8988T (cell line): ENCODE results near the gene CD300A.

ENCODE experiments used
- DNase-seq: peaks from one replicate; pipeline ENCODE4 v3.0.0; 2011

CD300A gene

GRCh38 chr17:74441537-74441936 lies 24.9 kb upstream of the CD300A start:
- no peak for DNase-seq

GRCh38 chr17:74442291-74442669 lies 24.2 kb upstream of the CD300A start:
- DNase-seq, result no peak

GRCh38 chr17:74442670-74443515 lies 23.5 kb upstream of the CD300A start:
- DNase-seq, result no peak

GRCh38 chr17:74443516-74444296 lies 22.7 kb upstream of the CD300A start:
- no peak for DNase-seq

- DNase-seq, result no peak
Observed at GRCh38 chr17:74444406-74444805, 22.0 kb upstream of the CD300A start.

- DNase-seq, result no peak
Observed at GRCh38 chr17:74445158-74445557, 21.3 kb upstream of the CD300A start.

GRCh38 chr17:74446551-74447500 lies 19.6 kb upstream of the CD300A start:
- DNase-seq, result no peak

- DNase-seq, result no peak
Observed at GRCh38 chr17:74447628-74448159, 18.7 kb upstream of the CD300A start.

GRCh38 chr17:74448756-74449155 lies 17.7 kb upstream of the CD300A start:
- no peak for DNase-seq

GRCh38 chr17:74449306-74449705 lies 17.1 kb upstream of the CD300A start:
- DNase-seq, result no peak

- no peak for DNase-seq
Observed at GRCh38 chr17:74449773-74450172, 16.7 kb upstream of the CD300A start.

GRCh38 chr17:74450231-74450630 lies 16.2 kb upstream of the CD300A start:
- DNase-seq, result no peak

- no peak for DNase-seq
Observed at GRCh38 chr17:74450925-74451403, 15.5 kb upstream of the CD300A start.

- DNase-seq, result no peak
Observed at GRCh38 chr17:74451557-74451956, 14.9 kb upstream of the CD300A start.

- DNase-seq, result no peak
Observed at GRCh38 chr17:74452033-74452840, 14.2 kb upstream of the CD300A start.

GRCh38 chr17:74452841-74453661 lies 13.4 kb upstream of the CD300A start:
- DNase-seq, result no peak

GRCh38 chr17:74453665-74454196 lies 12.7 kb upstream of the CD300A start:
- peak; percentile 98 for DNase-seq

GRCh38 chr17:74454197-74455024 lies 12.0 kb upstream of the CD300A start:
- DNase-seq, result no peak

GRCh38 chr17:74455025-74455545 lies 11.3 kb upstream of the CD300A start:
- no peak for DNase-seq
